Pancreas (tissue), 10 donors: ENCODE data around the gene B3GNT3. TPM values are rescaled to one million over a fixed set of nuclear protein-coding genes. Genes with fewer than 3 reads are reported as not detected.

Source experiments
- ATAC-seq, 4 donors: fragments of 200-7000 bp; cut with Tn5 transposase; one replicate each; pipeline versions ENCODE4 v1.8.0 to v1.9.1; 2020; ENCODE audit warnings: mild to moderate bottlenecking in 4 of 4, moderate library complexity in 4 of 4
- DNase-seq, 6 donors: peaks; one replicate each; pipeline ENCODE4 v3.0.0-alpha.2; 2020
- FAIRE-seq: peaks from 2 replicates; lab custom pipeline; 2012; peaks lifted over from hg19 to GRCh38; lab: Jason Lieb, UNC
- H3K27ac ChIP-seq, 4 donors: fragments of 200-600 bp; sonication (generic); 1 replicate in 3 of 4; 2 replicates in 1 of 4; pipeline versions ENCODE4 v1.5.0 to v1.8.0; 2020
- H3K27me3 ChIP-seq, 4 donors: fragments of 200-600 bp; one replicate each; pipeline ENCODE4 v1.8.0; 2021
- H3K36me3 ChIP-seq, 3 donors: fragments of 200-600 bp; sonication (generic) in 1 of 3; one replicate each; pipeline versions ENCODE4 v1.5.0 to v1.8.0; 2020 to 2021
- H3K4me1 ChIP-seq, 3 donors: fragments of 200-600 bp; one replicate each; pipeline ENCODE4 v1.8.0; 2021
- H3K4me3 ChIP-seq, 4 donors: fragments of 200-600 bp; sonication (generic) in 2 of 4; one replicate each; pipeline versions ENCODE4 v1.5.0 to v1.8.0; 2020 to 2021
- H3K9me3 ChIP-seq, 4 donors: fragments of 200-600 bp; one replicate each; pipeline ENCODE4 v1.8.0; 2021
- WGBS, 2 donors: extraction: QIAGEN DNeasy Blood & Tissue Kit; methylation state at CpG; one replicate each; pipeline ENCODE4 v1.1.7; 2013; 5-methylcytosine and 5-hydroxymethylcytosine counted together
- intact Hi-C, 3 donors: fragments of 100-400 bp; cut with DNase I; formaldehyde crosslinking; loops; one replicate each; pipeline versions ENCODE4 v1.11.1 to v1.14.2; 2022
- polyA plus RNA-seq, 2 donors: library from polyadenylated mRNA; stranded (reverse); fragments of 200-250 nt; gene quantifications; one replicate each; pipeline ENCODE4 v1.2.3, GENCODE V29; 2013
- total RNA-seq, 6 donors: library from RNA; stranded (reverse); fragmentation: NEBNext Ultra II Directional in 4 of 6; extraction: Animal tissue kit (Norgen Biotek cat#: 25700) in 4 of 6; gene quantifications; one replicate each; pipeline versions ENCODE4 v1.2.1 to v1.2.4, GENCODE V29; 2021 to 2023
- TF ChIP-seq, protein P1 (sequence below), 4 donors: fragments of 200-600 bp; sonication (generic) in 3 of 4; IDR thresholded peaks; one replicate each; pipeline versions ENCODE4 v1.5.0 to v1.8.0; 2021; ENCODE audit warnings: antibody characterized with exemption in 4 of 4
- donor health status: healthy with polysubstance abuse.
- donor health status: DM: no; HTN: no; CAD: no; lungs with moderate emphysema.
- donor health status: DM: no; HTN: no; CAD: no.
- donor health status: control.
- donor health status: control.
- donor health status: Bipolar disorder and iron deficiency.
- donor health status: DM: yes; HTN: yes; CAD: no.
- donor health status: DM: no; HTN: no; CAD: no.
- donor health status: DM: no; HTN: no; CAD: no.
- donor health status: DM: yes; HTN: yes; CAD: no.

Gene B3GNT3
- total and polyA plus RNA-seq, 8 donors: 1.7 to 6.0 (median 3.2) TPM

DNA sequence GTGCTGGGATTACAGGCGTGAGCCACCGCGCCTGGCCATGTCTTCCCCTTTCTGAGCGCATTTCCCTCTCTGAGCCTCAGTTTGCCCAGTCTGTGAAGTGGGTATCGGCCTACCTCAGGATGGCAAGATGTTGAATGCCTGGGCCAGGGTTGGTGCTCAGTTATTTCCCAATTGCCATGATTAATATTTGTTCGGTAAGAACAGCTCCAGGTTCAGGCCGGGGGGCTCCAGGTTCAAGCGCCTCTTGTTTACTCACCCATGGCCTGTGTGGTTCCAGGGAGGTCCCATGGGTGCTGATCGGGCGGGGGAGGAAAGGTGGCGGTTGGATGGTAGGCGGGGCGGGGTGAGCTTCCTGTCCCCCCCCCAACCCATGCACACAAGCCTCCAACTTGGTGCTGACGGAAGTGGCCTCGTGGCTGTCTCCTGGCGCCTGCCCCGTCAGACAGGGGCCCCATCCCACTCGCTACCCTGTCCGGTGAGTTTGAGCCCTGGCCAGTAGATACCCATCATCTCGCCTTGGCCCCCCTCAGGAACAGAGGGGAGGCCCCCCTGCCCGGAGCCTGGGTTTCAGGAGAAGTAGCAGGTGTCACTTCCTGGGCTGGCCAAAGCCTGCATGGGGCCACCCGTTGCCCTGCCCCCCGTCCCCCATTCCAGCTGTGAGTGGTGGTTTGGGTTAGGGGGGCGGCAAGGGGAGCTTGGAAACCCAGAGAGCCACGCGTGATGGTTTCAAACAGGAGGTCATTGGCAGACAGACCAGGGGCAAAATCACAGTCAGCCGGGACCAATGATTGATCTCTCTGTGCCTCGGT is 43.6 kb upstream of the B3GNT3 start, which contains the start of gene FCHO1:
FCHO1 (plus strand) TSS at position 375 of the 809 bp plus-strand sequence. CDS start 3,688 bp downstream, outside the sequence.
- ATAC-seq (peak in 2 of 4 donors; percentile 4 to 31), FAIRE-seq (no peak), DNase-seq (peak in 1 of 6 donors; percentile 50)
- Histone ChIP-seq H3K27ac (peak within 1 kb of the TSS in 1 of 4 donors; percentile 51), H3K27me3 (no peaks in the 10 kb centered on the region), H3K9me3 (no peaks in the 10 kb centered on the region), H3K4me3 (no peak within 1 kb of the TSS), H3K4me1 (no peaks in the 10 kb centered on the region), H3K36me3 (no peaks in the 10 kb centered on the region)
- intact Hi-C loops: no loop called here
- TF ChIP-seq, protein P1, sequence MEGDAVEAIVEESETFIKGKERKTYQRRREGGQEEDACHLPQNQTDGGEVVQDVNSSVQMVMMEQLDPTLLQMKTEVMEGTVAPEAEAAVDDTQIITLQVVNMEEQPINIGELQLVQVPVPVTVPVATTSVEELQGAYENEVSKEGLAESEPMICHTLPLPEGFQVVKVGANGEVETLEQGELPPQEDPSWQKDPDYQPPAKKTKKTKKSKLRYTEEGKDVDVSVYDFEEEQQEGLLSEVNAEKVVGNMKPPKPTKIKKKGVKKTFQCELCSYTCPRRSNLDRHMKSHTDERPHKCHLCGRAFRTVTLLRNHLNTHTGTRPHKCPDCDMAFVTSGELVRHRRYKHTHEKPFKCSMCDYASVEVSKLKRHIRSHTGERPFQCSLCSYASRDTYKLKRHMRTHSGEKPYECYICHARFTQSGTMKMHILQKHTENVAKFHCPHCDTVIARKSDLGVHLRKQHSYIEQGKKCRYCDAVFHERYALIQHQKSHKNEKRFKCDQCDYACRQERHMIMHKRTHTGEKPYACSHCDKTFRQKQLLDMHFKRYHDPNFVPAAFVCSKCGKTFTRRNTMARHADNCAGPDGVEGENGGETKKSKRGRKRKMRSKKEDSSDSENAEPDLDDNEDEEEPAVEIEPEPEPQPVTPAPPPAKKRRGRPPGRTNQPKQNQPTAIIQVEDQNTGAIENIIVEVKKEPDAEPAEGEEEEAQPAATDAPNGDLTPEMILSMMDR (IDR thresholded peaks at IDR 0.05): no peak
- WGBS, 2 donors: 53 to 66% methylated on average over 28 of the region's 28 CpGs

DNA sequence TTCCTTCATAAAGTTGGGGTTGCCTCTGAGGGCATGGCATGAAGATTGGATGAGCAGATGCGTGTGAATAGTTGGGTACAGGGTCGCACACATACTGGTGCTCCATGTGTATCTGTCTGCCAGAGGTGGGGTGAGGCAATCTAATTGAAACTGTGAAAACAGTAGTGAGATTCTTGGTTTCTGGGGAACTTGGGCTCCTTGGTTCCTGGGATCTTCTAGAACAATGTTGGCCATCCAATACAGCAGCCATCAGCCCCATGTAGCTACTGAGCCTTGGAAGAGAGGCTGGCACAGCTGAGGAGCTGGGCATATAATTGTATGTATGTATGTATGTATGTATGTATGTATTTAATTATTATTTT is 43.0 kb upstream of the B3GNT3 start:
- ATAC-seq: no peak
- no peak overlapping the region for H3K4me3 ChIP-seq

DNA sequence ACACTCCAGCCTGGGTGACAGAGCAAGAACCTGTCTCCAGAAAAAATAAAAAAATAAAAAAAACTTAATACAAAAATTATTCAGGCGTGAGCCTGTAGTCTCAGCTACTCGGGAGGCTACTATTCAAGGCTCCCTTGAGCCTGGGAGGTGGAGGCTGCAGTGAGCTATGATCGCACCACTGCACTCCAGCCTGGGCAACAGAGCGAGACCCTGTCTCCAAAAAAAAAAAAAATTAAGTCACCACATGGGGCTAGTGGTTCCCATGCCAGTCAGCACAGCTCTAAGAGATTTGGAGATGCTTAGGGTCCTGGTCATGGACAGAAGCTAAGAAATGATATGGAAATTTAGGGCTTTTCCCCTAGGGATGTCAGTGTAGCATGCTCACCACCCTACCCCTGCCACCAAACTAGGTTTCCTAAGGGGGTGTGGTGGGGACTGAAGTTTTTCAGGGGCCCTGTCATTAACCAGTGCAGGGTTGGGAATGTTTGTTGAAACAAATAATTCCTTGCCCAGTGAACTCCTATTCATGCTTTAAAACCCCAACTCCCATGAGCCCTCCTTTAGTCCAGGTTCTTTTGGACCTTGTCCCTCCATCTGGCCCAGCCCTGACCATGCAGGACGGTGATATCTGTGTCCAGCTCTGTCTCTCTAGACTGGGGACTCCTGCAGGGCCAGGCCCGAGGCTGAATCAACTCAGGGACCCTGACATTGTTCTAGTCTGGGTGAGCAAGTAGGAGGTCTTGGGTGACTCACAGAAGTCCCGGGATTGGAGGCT is 41.9 kb upstream of the B3GNT3 start:
- Histone ChIP-seq H3K4me3 (no peak overlapping the region), H3K4me1 (no peaks in the 10 kb centered on the region), H3K36me3 (no peaks in the 10 kb centered on the region), H3K9me3 (no peaks in the 10 kb centered on the region), H3K27me3 (no peaks in the 10 kb centered on the region), H3K27ac (no peak overlapping the region)
- TF ChIP-seq, protein P1 (IDR thresholded peaks at IDR 0.05): no peak
- 71 to 90% methylated on average over 7 of the region's 7 CpGs for WGBS, 2 donors
- no peak for ATAC-seq
- no peak for FAIRE-seq
- no peak for DNase-seq
- intact Hi-C loops: no loop called here

More for the DNA sequence above, 43.0 kb upstream of the B3GNT3 start:
- DNase-seq (no peak), FAIRE-seq (no peak)
- no peaks in the 10 kb centered on the region for H3K4me1 ChIP-seq
- H3K27me3 ChIP-seq: no peaks in the 10 kb centered on the region
- intact Hi-C loops: no loop called here
- no peaks in the 10 kb centered on the region for H3K36me3 ChIP-seq
- 43 to 65% methylated on average over 2 of the region's 2 CpGs for WGBS, 2 donors
- no peaks in the 10 kb centered on the region for H3K9me3 ChIP-seq
- TF ChIP-seq, protein P1 (IDR thresholded peaks at IDR 0.05): no peak
- H3K27ac ChIP-seq: peak overlapping the region in 1 of 4 donors; percentile 51

DNA sequence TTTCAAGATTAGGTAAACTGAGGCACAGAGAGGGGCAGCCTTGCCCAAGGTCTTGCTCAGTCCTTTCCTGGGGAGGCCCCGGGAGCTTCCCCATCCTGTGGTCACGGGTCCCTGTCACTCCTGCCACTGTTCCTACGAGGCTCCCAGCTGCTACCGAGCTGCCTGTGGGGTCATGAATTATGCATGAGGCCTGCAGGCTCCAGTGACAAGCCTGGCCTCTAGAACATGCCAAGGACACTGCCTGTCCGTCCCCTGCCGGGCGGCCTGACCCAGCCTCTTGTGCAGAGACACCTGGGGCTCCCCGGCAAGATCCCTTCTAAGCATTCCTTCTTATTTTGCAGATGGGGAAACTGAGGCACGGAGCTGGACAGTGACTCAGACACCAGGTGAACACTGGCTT is 41.0 kb upstream of the B3GNT3 start:
- DNase-seq (no peak), ATAC-seq (no peak)

More for the DNA sequence above, 41.0 kb upstream of the B3GNT3 start:
- Histone ChIP-seq H3K4me3 (no peak overlapping the region), H3K4me1 (no peaks in the 10 kb centered on the region), H3K9me3 (no peaks in the 10 kb centered on the region), H3K27ac (no peak overlapping the region), H3K27me3 (no peaks in the 10 kb centered on the region), H3K36me3 (no peaks in the 10 kb centered on the region)
- no peak for FAIRE-seq
- intact Hi-C loops: no loop called here
- TF ChIP-seq, protein P1 (IDR thresholded peaks at IDR 0.05): no peak
- 25 to 28% methylated on average over 8 to 9 of the region's 9 CpGs for WGBS, 2 donors
